Uterus (tissue), 2 donors: ENCODE measurements around the gene ITGAL.
"Not testable (repeated sequence)": the region's sequence is repeated elsewhere in the genome, so short reads cannot be mapped to it uniquely, and the experiment has no call there.

Experiments
- CTCF ChIP-seq, 4 experiments: fragments of 200-600 bp in 2 of 4; fragments of 450-650 bp in 2 of 4; sonication (generic) in 2 of 4; IDR thresholded peaks; one replicate each; pipeline ENCODE4 v1.5.1; 2016 to 2019; ENCODE audit warnings: antibody characterized with exemption in 4 of 4, mild to moderate bottlenecking in 2 of 4, moderate library complexity in 1 of 4
- POLR2A ChIP-seq, 2 donors: fragments of 450-650 bp; IDR thresholded peaks; one replicate each; pipeline ENCODE4 v1.6.1; 2016; ENCODE audit warnings: antibody characterized with exemption in 2 of 2, mild to moderate bottlenecking in 1 of 2, moderate library complexity in 1 of 2

- not testable (repeated sequence) for TF ChIP-seq CTCF, POLR2A (IDR thresholded peaks at IDR 0.05)
Observed at GRCh38 chr16:30477773-30478172, 5.2 kb downstream of the ITGAL start.
